GM19043 (cell line): ENCODE results near the gene GSN.

Experiments
- ATAC-seq: cut with Tn5 transposase; IDR thresholded peaks from one replicate; pipeline ENCODE4 v1.9.1; 2021; ENCODE audit warnings: low read depth; ENCODE audit not compliant: unreplicated experiment

Gene GSN

GRCh38 chr9:121368745-121369144 is 100.8 kb downstream of the GSN start:
- ATAC-seq: no peak

- peak; percentile 47 for ATAC-seq
These were observed 101.8 kb downstream of the GSN start, which contains the start of gene STOM for GRCh38 chr9:121369595-121370265. STOM (minus strand) TSS chr9:121370250; CDS start chr9:121370187, 63 bp downstream.

- no peak for ATAC-seq
These were observed 103.6 kb downstream of the GSN start for GRCh38 chr9:121371495-121372061.

- ATAC-seq: no peak
These were observed 104.5 kb downstream of the GSN start for GRCh38 chr9:121372239-121373010.

- ATAC-seq: no peak
These were observed 105.2 kb downstream of the GSN start for GRCh38 chr9:121373011-121373729.

- no peak for ATAC-seq
These were observed 108.4 kb downstream of the GSN start for GRCh38 chr9:121376214-121376830.

GRCh38 chr9:121380846-121381245 is 112.9 kb downstream of the GSN start:
- no peak for ATAC-seq
